A549 (cell line): ENCODE data around the gene MAPK6. TPM values are rescaled to one million over a fixed set of nuclear protein-coding genes. Genes with fewer than 3 reads are reported as not detected.

Experiments
- ATAC-seq, 2 experiments: fragments of 200-7000 bp in 1 of 2; fragments of >200 bp in 1 of 2; cut with Nextera tagmentation in 1 of 2; cut with Tn5 transposase in 1 of 2; 3 replicates each; pipeline versions ENCODE4 v1.8.0 to v1.9.1; 2018 to 2020; ENCODE audit warnings: mild to moderate bottlenecking in 1 of 2, moderate library complexity in 1 of 2
- CTCF ChIA-PET: fragments of 300-600 bp; sonication (Branson Sonifier 250); formaldehyde crosslinking; extraction: SDS; loops from one replicate; lab custom pipeline; 2021; ENCODE audit warnings: antibody characterized with exemption, inconsistent platforms; lab: Yijun Ruan, JAX
- POLR2A ChIA-PET: fragments of 350-600 bp; formaldehyde crosslinking; extraction: SDS; loops from one replicate; lab custom pipeline; 2021; ENCODE audit warnings: antibody characterized with exemption, inconsistent platforms; lab: Yijun Ruan, JAX
- DNase-seq, 2 experiments: peaks; one replicate each; pipeline versions ENCODE4 v3.0.0 to v3.0.0-alpha.2; 2011 to 2016; ENCODE audit warnings: low read depth in 1 of 2, low spot score in 1 of 2
- FAIRE-seq: peaks from 2 replicates; lab custom pipeline; 2011; peaks lifted over from hg19 to GRCh38; lab: Jason Lieb, UNC
- H3K27ac ChIP-seq, 2 experiments: fragments of >200 bp; sonication (Bioruptor Twin); formaldehyde crosslinking; 3 replicates each; pipeline ENCODE4 v1.5.1; 2016 to 2017
- H3K4me1 ChIP-seq: fragments of >200 bp; sonication (Bioruptor Twin); formaldehyde crosslinking; 3 replicates; pipeline ENCODE4 v1.6.1; 2016
- H3K4me2 ChIP-seq: fragments of >200 bp; sonication (Bioruptor Twin); formaldehyde crosslinking; 3 replicates; pipeline ENCODE4 v1.6.1; 2016
- H3K4me3 ChIP-seq: fragments of >200 bp; sonication (Bioruptor Twin); formaldehyde crosslinking; 3 replicates; pipeline ENCODE4 v1.5.1; 2016
- H3K9me3 ChIP-seq: fragments of >200 bp; sonication (Bioruptor Twin); formaldehyde crosslinking; 3 replicates; pipeline ENCODE4 v1.6.1; 2016
- BHLHE40 ChIP-seq: IDR thresholded peaks from 2 replicates; pipeline ENCODE4 v1.6.1; 2012; ENCODE audit warnings: low read depth, low read length, inconsistent platforms
- CBX8 ChIP-seq: fragments of 200-600 bp; sonication (generic); IDR thresholded peaks from 2 replicates; pipeline ENCODE4 v1.6.1; 2016
- CEBPB ChIP-seq, 2 experiments: fragments of >200 bp in 1 of 2; sonication (Bioruptor Twin) in 1 of 2; formaldehyde crosslinking in 1 of 2; IDR thresholded peaks; 2 replicates each; pipeline ENCODE4 v1.6.1; 2012 to 2016
- EHMT2 ChIP-seq: fragments of 200-600 bp; sonication (generic); IDR thresholded peaks from 2 replicates; pipeline ENCODE4 v1.6.1; 2016; ENCODE audit warnings: antibody characterized with exemption, low read depth, mild to moderate bottlenecking, moderate library complexity
- EP300 ChIP-seq, 2 experiments: fragments of >200 bp; sonication (Bioruptor Twin); formaldehyde crosslinking; IDR thresholded peaks; 2 replicates in 1 of 2; 3 replicates in 1 of 2; pipeline ENCODE4 v1.6.1; 2016 to 2017
- ESRRA ChIP-seq: fragments of 150-350 bp; IDR thresholded peaks from 2 replicates; pipeline ENCODE4 v1.6.1; 2014; ENCODE audit warnings: mild to moderate bottlenecking, low read length, borderline replicate concordance
- FOSL2 ChIP-seq, 2 experiments: fragments of 450-650 bp in 1 of 2; fragments of >200 bp in 1 of 2; sonication (Bioruptor Twin) in 1 of 2; formaldehyde crosslinking; IDR thresholded peaks; 2 replicates each; pipeline versions ENCODE4 v1.5.0 to v1.6.1; 2016 to 2020; ENCODE audit warnings: mild to moderate bottlenecking in 1 of 2, moderate library complexity in 1 of 2
- HOXB5 ChIP-seq: fragments of 250-450 bp; sonication (Bioruptor Pico); IDR thresholded peaks from 2 replicates; pipeline ENCODE4 v1.5.0; 2020; ENCODE audit warnings: mild to moderate bottlenecking, moderate library complexity
- JUN ChIP-seq, 2 experiments: fragments of >200 bp; sonication (Bioruptor Twin); formaldehyde crosslinking; IDR thresholded peaks; 2 replicates in 1 of 2; 3 replicates in 1 of 2; pipeline ENCODE4 v1.6.1; 2016 to 2017
- JUNB ChIP-seq: fragments of >200 bp; sonication (Bioruptor Twin); formaldehyde crosslinking; IDR thresholded peaks from 2 replicates; pipeline ENCODE4 v1.6.1; 2016
- MAFK ChIP-seq: fragments of 450-650 bp; IDR thresholded peaks from 2 replicates; pipeline ENCODE4 v1.6.1; 2014; ENCODE audit not compliant: partially characterized antibody
- MYC ChIP-seq: IDR thresholded peaks from 2 replicates; pipeline ENCODE4 v1.6.1; 2012; ENCODE audit warnings: mild to moderate bottlenecking, inconsistent platforms, low read length, improper control_type of control experiment, borderline replicate concordance
- PHF8 ChIP-seq: fragments of 200-600 bp; sonication (generic); IDR thresholded peaks from 2 replicates; pipeline ENCODE4 v1.6.1; 2016; ENCODE audit warnings: low read depth, mild to moderate bottlenecking, antibody characterized with exemption, moderate library complexity, borderline replicate concordance
- RAD21 ChIP-seq, 2 experiments: fragments of >200 bp in 1 of 2; sonication (Bioruptor Twin) in 1 of 2; formaldehyde crosslinking in 1 of 2; IDR thresholded peaks in 1 of 2; conservative IDR thresholded peaks in 1 of 2; 2 replicates in 1 of 2; 3 replicates in 1 of 2; pipeline ENCODE4 v1.6.1; 2012 to 2018; ENCODE audit warnings: inconsistent platforms in 1 of 2
- SMC3 ChIP-seq: fragments of >200 bp; sonication (Bioruptor Twin); formaldehyde crosslinking; IDR thresholded peaks from 3 replicates; pipeline ENCODE4 v1.6.1; 2018; ENCODE audit warnings: inconsistent platforms
- TFCP2L1 ChIP-seq: fragments of 250-450 bp; sonication (Bioruptor Pico); IDR thresholded peaks from 2 replicates; pipeline ENCODE4 v1.5.0; 2021; ENCODE audit warnings: mild to moderate bottlenecking
- WGBS: methylation state at CpG from one replicate; pipeline ENCODE4 v1.1.6; 2017; ENCODE audit errors: missing lambda C conversion rate; 5-methylcytosine and 5-hydroxymethylcytosine counted together
- polyA plus RNA-seq, 4 experiments: library from polyadenylated mRNA; depleted of rRNA in 3 of 4; stranded (reverse); fragments of >200 nt; fragmentation: RNase III in 1 of 4; extraction: RNeasy Plus Mini Kit Qiagen cat#74134 plus additional on column Dnase treatment in 1 of 4; gene quantifications; 2 replicates in 3 of 4; 3 replicates in 1 of 4; pipeline ENCODE4 v1.2.3, GENCODE V29; 2011 to 2017
- TF ChIP-seq, protein P1 (sequence below): IDR thresholded peaks from 2 replicates; pipeline ENCODE4 v1.6.1; 2012
- TF ChIP-seq, protein P2 (sequence below): IDR thresholded peaks from 2 replicates; pipeline ENCODE4 v1.6.1; 2012; ENCODE audit warnings: low read depth, borderline replicate concordance
- TF ChIP-seq, protein P3 (sequence below): fragments of >200 bp; sonication (Bioruptor Twin); formaldehyde crosslinking; IDR thresholded peaks from 3 replicates; pipeline ENCODE4 v1.5.1; 2016

MAPK6 gene
- polyA plus RNA-seq, 2 of the 4 experiments (the other 2 are of a cell fraction): 49.1 to 126 TPM

DNA sequence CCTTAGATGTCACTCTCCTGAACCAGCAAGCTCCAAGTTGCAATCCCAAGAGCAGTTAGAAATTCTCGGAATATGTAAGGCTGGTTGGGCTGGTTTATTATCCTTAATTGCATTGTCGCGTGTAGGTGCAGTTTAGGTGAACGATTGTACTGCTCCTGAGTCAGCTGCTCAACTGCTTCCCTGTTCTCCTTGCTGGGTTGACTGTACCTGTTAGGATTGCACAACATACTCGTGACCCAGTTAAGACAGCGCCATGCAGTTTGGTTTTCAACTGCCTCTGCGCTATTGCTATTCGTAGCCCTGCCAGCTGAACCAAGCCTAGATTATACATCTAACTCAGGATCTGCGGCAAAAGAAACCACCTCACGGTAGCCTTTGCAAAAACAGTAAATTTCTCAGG lies 52.6 kb downstream of the MAPK6 start:
- H3K4me2 ChIP-seq: no peak overlapping the region
- POLR2A ChIA-PET: no interaction called here

DNA sequence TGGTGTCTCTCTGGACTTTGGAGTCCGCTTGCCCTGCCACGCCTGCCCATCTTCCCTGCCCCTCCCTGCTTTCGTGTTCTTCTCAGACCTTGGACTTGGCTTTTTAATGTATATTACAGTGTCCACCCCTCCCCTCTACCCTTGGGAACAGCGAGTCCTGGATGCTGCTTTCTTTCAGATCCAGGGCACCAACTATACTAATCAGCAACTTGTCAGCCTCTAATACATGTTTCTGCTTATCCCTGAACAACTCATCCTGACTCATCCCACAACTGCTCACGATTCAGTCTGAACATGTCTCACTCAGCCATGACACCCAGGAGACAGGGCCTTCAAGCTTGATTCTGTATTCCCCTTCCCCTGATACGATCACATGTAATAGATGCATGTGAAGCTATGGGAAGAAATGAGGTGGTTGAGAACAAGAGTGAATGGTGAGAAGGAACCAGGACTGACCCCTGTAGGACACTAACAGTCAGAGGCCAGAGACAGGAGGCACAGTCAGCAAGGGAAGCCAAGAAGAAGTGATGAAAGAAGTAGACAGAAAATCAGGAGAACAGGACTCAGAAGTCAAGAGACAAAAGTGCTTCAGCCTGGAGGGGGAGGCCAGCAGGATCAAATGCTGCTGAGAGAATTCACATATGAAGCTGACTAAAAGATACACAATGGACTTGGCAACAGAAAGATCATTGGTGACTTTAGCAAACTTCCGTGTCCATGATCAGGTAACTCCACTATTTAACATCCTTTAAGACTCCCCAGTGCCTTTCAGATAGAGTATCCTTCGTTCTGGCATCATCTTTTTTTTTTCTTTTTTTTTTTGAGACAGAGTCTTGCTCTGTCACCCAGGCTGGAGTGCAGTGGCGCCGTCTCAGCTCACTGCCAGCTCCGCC lies 58.1 kb downstream of the MAPK6 start:
- 61% methylated on average over 11 of the region's 11 CpGs for WGBS
- ChIA-PET CTCF (interaction anchor here (0.5 to 7.6 kb wide), 21 partner anchors 8 to 106 kb away, joined by 3 to 89 read pairs (median 4); partner anchors contain the start of gene LEO1), POLR2A (interaction anchor here (0.9 to 1.9 kb wide), 2 partner anchors 57 to 106 kb away, joined by 3 to 6 read pairs; partner anchors contain the start of gene LEO1)
- H3K4me2 ChIP-seq: peak overlapping the region; percentile 52
- no peak overlapping the region for H3K4me3 ChIP-seq
- FAIRE-seq: no peak
- TF ChIP-seq MAFK (peak; percentile 26), FOSL2 (IDR thresholded peaks at IDR 0.05) (0 out of 2 replicates have a peak, but pooled peaks have one; percentile 62), FOSL2 (CRISPR knock-in tag; IDR thresholded peaks at IDR 0.05) (peak; percentile 79), RAD21 (conservative IDR thresholded peaks at IDR 0.05 in 1 of 2, IDR thresholded peaks at IDR 0.05 in 1 of 2) (0 out of 5 replicates have a peak, but pooled peaks of 1 of the 2 experiments have one; percentile 23), CBX8 (no peak), JUNB (peak; percentile 72)
- TF ChIP-seq, protein P1, sequence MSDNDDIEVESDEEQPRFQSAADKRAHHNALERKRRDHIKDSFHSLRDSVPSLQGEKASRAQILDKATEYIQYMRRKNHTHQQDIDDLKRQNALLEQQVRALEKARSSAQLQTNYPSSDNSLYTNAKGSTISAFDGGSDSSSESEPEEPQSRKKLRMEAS: peak; percentile 25; the same call in 1 of the 2 replicates
- H3K4me1 ChIP-seq: peaks cover 34% of the 10 kb centered on the region
- H3K27ac ChIP-seq: peak overlapping the region; percentile 69 to 82
- no peaks in the 10 kb centered on the region for H3K9me3 ChIP-seq
- peak; percentile 84 to 87 for ATAC-seq
- peak; percentile 71 for DNase-seq

More for the DNA sequence above, 52.6 kb downstream of the MAPK6 start:
- TF ChIP-seq JUN (IDR thresholded peaks at IDR 0.05): no peak
- 0 out of 4 replicates have a peak, but pooled peaks have one; percentile 8 to 16 for TF ChIP-seq CEBPB (IDR thresholded peaks at IDR 0.05)
- ATAC-seq (no peak), FAIRE-seq (no peak), DNase-seq (no peak)
- H3K4me3 ChIP-seq: no peak overlapping the region
- H3K27ac ChIP-seq: peak overlapping the region in 1 of 2 experiments; percentile 9; a peak in 1 of 6 replicates
- peaks cover 17% of the 10 kb centered on the region for H3K4me1 ChIP-seq
- H3K9me3 ChIP-seq: no peaks in the 10 kb centered on the region
- CTCF ChIA-PET: interaction anchor here (0.7 to 7.3 kb wide), 8 partner anchors 9 to 156 kb away, joined by 3 to 89 read pairs (median 4); no protein-coding TSS in a partner anchor
- 83% methylated on average over 10 of the region's 10 CpGs for WGBS

DNA sequence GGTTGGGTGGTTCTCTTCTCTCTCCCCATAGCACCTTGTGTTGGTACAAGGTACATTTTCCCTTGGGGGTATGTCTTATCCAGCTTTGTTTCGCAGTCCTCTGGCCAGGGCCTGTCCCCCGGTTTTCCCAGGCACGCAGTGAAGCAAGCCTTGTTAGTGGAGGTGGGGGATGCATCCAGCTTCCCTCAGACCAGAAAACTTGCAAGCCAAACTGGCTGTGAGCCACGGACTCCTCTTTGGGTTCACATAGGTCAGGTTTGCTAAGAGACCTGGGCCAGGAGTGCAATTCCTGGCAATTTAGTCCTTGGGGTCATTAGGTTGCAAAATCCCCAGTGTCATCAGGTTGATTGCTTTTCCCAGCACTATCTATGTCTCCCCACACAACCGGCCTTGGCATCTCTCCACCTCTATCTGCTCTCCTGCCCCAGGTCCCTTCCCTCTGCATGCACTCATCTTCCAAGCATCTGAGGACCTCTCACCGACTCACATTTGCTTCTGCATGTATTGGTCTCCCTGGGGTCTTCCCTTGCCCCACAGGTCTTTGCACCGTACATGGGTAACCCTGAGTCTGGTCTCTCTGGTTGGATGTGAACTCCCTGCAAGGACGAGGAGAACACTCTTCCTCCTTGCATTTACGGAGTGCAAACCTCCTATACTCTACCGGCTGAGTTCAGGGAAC lies 59.3 kb downstream of the MAPK6 start:
- ATAC-seq: peak in 1 of 2 experiments; percentile 53; a peak in 3 of 6 replicates
- POLR2A ChIA-PET: interaction anchor here (0.6 to 1.9 kb wide), 3 partner anchors 45 to 107 kb away, joined by 3 to 6 read pairs (median 6); partner anchors contain the start of gene LEO1

DNA sequence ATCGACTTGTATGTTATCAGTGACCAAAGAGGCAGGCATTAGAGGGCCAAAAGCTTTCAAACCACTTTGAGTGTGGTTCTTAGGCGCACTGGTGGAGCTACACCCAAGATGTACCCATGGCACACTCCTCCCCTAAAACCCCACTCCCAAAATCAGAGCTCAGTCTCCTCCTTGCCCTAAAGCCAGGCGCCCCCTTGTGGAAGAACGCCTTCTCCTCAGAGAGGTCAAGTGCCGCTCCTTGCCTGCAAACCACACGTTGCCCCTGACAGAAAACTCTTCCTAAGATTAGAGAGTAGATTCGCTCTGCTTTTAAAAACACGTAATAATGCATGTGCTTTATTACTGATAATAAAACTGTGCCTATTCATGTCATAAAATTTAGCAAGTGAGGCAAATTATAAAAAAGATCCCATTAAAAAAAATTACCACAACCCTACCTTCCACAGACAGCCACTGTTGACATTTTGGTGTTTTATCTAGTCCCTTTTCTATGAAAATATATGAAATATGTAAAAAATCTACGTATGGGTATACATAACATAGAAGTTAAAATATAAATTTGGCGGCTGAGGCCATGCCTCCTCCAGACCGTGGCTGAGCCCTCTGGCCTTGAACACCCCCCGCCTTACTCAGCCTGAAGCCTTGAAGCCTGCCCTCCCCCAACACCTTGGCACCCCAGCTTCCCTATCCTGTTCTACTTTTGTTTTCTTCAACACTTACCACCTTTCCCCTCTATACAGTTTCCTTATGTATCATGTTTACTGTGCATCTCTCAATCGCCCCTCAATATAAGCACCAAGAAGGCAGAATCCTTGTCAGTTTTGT lies 60.1 kb downstream of the MAPK6 start:
- no peak overlapping the region for H3K4me3 ChIP-seq
- TF ChIP-seq, protein P2, sequence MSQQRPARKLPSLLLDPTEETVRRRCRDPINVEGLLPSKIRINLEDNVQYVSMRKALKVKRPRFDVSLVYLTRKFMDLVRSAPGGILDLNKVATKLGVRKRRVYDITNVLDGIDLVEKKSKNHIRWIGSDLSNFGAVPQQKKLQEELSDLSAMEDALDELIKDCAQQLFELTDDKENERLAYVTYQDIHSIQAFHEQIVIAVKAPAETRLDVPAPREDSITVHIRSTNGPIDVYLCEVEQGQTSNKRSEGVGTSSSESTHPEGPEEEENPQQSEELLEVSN: no peak
- no peak for TF ChIP-seq EP300 (IDR thresholded peaks at IDR 0.05)
- TF ChIP-seq SMC3: peak; percentile 89
- TF ChIP-seq HOXB5: no peak; the same call in 1 of the 2 replicates
- TF ChIP-seq ESRRA: no peak
- TF ChIP-seq EHMT2: no peak
- TF ChIP-seq, protein P3, sequence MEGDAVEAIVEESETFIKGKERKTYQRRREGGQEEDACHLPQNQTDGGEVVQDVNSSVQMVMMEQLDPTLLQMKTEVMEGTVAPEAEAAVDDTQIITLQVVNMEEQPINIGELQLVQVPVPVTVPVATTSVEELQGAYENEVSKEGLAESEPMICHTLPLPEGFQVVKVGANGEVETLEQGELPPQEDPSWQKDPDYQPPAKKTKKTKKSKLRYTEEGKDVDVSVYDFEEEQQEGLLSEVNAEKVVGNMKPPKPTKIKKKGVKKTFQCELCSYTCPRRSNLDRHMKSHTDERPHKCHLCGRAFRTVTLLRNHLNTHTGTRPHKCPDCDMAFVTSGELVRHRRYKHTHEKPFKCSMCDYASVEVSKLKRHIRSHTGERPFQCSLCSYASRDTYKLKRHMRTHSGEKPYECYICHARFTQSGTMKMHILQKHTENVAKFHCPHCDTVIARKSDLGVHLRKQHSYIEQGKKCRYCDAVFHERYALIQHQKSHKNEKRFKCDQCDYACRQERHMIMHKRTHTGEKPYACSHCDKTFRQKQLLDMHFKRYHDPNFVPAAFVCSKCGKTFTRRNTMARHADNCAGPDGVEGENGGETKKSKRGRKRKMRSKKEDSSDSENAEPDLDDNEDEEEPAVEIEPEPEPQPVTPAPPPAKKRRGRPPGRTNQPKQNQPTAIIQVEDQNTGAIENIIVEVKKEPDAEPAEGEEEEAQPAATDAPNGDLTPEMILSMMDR: peak; percentile 93
- peak; percentile 81 to 88 for TF ChIP-seq RAD21 (conservative IDR thresholded peaks at IDR 0.05 in 1 of 2, IDR thresholded peaks at IDR 0.05 in 1 of 2)
- TF ChIP-seq MYC: no peak
- TF ChIP-seq JUNB: no peak
- TF ChIP-seq, all 56 proteins: peak for 3
- 45% methylated on average over 13 of the region's 13 CpGs for WGBS
- peak overlapping the region; percentile 69 to 82 for H3K27ac ChIP-seq
- peak overlapping the region; percentile 13; the same call in 2 of the 3 replicates for H3K4me2 ChIP-seq
- FAIRE-seq (no peak), DNase-seq (peak; percentile 79 to 82), ATAC-seq (peak; percentile 55 to 87; a peak in 4 of 6 replicates)
- H3K4me1 ChIP-seq: peaks cover 34% of the 10 kb centered on the region
- ChIA-PET CTCF (interaction anchor here (0.6 to 7.6 kb wide), 54 partner anchors 8 to 302 kb away, joined by 3 to 89 read pairs (median 4); partner anchors contain the start of genes BCL2L10 and LEO1), POLR2A (interaction anchor here (1.0 to 1.9 kb wide), 2 partner anchors 59 to 108 kb away, joined by 6 read pairs; partner anchors contain the start of gene LEO1)
- H3K9me3 ChIP-seq: no peaks in the 10 kb centered on the region

More for the DNA sequence above, 59.3 kb downstream of the MAPK6 start:
- Histone ChIP-seq H3K27ac (peak overlapping the region; percentile 69 to 82), H3K9me3 (no peaks in the 10 kb centered on the region), H3K4me1 (peaks cover 34% of the 10 kb centered on the region), H3K4me2 (peak overlapping the region; percentile 13), H3K4me3 (no peak overlapping the region)
- WGBS: 64% methylated on average over 10 of the region's 10 CpGs
- peak; percentile 23 to 66; a peak in 2 of 5 replicates for TF ChIP-seq EP300 (IDR thresholded peaks at IDR 0.05)
- no peak for TF ChIP-seq PHF8
- TF ChIP-seq CEBPB (IDR thresholded peaks at IDR 0.05): peak; percentile 35 to 57; a peak in 2 of 4 replicates
- TF ChIP-seq BHLHE40: no peak
- peak in 1 of 2 experiments; percentile 47; a peak in 1 of 5 replicates for TF ChIP-seq JUN (IDR thresholded peaks at IDR 0.05)
- TF ChIP-seq HOXB5: no peak
- 0 out of 2 replicates have a peak, but pooled peaks have one; percentile 26 for TF ChIP-seq TFCP2L1 (CRISPR knock-in tag)
- CTCF ChIA-PET: interaction anchor here (0.7 to 7.6 kb wide), 46 partner anchors 9 to 149 kb away, joined by 3 to 89 read pairs (median 4); partner anchors contain the start of genes BCL2L10 and LEO1
- DNase-seq (peak in 1 of 2 experiments; percentile 65), FAIRE-seq (no peak)
